ENCODE measurements around the gene SPATA21. TPM values are rescaled to one million over a fixed set of nuclear protein-coding genes. Genes with fewer than 3 reads are reported as not detected.
"Not testable (repeated sequence)": the region's sequence is repeated elsewhere in the genome, so short reads cannot be mapped to it uniquely, and the experiment has no call there.

SPATA21 gene, protein sequence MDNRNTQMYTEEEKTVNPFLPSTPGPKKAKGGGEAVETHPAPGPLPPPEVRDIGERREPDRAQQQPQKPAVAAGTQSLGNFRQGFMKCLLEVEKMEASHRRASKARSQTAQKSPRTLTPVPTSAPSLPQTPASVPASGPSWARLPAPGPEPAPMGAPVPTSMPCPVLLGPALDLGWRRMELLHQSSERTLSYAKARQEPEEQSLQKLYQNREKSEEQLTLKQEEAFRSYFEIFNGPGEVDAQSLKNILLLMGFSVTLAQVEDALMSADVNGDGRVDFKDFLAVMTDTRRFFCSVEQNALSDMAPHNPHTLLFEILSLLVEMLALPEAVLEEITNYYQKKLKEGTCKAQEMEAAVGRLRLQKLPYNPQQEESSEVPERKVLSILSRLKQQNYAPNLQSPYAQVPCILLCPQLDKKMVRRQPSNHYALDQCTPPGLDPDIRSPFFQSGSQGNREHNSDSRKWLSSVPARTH
- total RNA-seq (2014; rRNA removed; shearing (Covaris generic)) (2.6 TPM in 1 of 2 replicates, not detected in the other), polyA plus RNA-seq (2016; fragmentation: Nextera tagmentation; extraction: Ambion mirVana) (not detected in 2 replicates)
- long read RNA-seq, partial matches to known transcripts: 0 of 1 reads
- long read RNA-seq, other reads (novel, unspliced or antisense): 1 of 1 reads

GRCh38 chr1:16436946-16437474 lies at the start of gene SPATA21:
Gene SPATA21, minus strand, starts transcription at chr1:16437424. Its CDS starts 6,053 bp downstream, at chr1:16431371.
- ATAC-seq: no peak
- DNase-seq (ENCODE audit: low spot score): no peak
- Histone ChIP-seq H3K27ac (ENCODE audit: low read depth) (no peak within 1 kb of the TSS), H3F3A (replicated peaks; ENCODE audit: low read depth) (peaks cover 8% of the 10 kb centered on the region), H3K4me2 (no peak within 1 kb of the TSS), H3K4me3 (no peak within 1 kb of the TSS), H4K20me1 (replicated peaks; ENCODE audit: insufficient read depth) (peaks cover 8% of the 10 kb centered on the region; the same call in 1 of the 2 replicates), H3K27me3 (ENCODE audit: insufficient read depth) (peaks cover 4% of the 10 kb centered on the region; the same call in 1 of the 2 replicates), H2AFZ (no peak within 1 kb of the TSS), H3K36me3 (ENCODE audit: insufficient read depth) (no peaks in the 10 kb centered on the region), H3K79me2 (replicated peaks; ENCODE audit: insufficient read depth) (peaks cover 5% of the 10 kb centered on the region), H3K4me1 (ENCODE audit: insufficient read depth) (no peaks in the 10 kb centered on the region; the same call in 1 of the 2 replicates), H3K9me2 (ENCODE audit: insufficient read depth) (no peaks in the 10 kb centered on the region)
- no peak within 1 kb of the TSS for H3K27ac Mint-ChIP-seq
- peaks cover 17% of the 10 kb centered on the region for H3K27me3 Mint-ChIP-seq (ENCODE audit: insufficient read depth, low read depth, poor library complexity)
- no peaks in the 10 kb centered on the region for H3K9me3 Mint-ChIP-seq
- TF ChIP-seq, protein P1, sequence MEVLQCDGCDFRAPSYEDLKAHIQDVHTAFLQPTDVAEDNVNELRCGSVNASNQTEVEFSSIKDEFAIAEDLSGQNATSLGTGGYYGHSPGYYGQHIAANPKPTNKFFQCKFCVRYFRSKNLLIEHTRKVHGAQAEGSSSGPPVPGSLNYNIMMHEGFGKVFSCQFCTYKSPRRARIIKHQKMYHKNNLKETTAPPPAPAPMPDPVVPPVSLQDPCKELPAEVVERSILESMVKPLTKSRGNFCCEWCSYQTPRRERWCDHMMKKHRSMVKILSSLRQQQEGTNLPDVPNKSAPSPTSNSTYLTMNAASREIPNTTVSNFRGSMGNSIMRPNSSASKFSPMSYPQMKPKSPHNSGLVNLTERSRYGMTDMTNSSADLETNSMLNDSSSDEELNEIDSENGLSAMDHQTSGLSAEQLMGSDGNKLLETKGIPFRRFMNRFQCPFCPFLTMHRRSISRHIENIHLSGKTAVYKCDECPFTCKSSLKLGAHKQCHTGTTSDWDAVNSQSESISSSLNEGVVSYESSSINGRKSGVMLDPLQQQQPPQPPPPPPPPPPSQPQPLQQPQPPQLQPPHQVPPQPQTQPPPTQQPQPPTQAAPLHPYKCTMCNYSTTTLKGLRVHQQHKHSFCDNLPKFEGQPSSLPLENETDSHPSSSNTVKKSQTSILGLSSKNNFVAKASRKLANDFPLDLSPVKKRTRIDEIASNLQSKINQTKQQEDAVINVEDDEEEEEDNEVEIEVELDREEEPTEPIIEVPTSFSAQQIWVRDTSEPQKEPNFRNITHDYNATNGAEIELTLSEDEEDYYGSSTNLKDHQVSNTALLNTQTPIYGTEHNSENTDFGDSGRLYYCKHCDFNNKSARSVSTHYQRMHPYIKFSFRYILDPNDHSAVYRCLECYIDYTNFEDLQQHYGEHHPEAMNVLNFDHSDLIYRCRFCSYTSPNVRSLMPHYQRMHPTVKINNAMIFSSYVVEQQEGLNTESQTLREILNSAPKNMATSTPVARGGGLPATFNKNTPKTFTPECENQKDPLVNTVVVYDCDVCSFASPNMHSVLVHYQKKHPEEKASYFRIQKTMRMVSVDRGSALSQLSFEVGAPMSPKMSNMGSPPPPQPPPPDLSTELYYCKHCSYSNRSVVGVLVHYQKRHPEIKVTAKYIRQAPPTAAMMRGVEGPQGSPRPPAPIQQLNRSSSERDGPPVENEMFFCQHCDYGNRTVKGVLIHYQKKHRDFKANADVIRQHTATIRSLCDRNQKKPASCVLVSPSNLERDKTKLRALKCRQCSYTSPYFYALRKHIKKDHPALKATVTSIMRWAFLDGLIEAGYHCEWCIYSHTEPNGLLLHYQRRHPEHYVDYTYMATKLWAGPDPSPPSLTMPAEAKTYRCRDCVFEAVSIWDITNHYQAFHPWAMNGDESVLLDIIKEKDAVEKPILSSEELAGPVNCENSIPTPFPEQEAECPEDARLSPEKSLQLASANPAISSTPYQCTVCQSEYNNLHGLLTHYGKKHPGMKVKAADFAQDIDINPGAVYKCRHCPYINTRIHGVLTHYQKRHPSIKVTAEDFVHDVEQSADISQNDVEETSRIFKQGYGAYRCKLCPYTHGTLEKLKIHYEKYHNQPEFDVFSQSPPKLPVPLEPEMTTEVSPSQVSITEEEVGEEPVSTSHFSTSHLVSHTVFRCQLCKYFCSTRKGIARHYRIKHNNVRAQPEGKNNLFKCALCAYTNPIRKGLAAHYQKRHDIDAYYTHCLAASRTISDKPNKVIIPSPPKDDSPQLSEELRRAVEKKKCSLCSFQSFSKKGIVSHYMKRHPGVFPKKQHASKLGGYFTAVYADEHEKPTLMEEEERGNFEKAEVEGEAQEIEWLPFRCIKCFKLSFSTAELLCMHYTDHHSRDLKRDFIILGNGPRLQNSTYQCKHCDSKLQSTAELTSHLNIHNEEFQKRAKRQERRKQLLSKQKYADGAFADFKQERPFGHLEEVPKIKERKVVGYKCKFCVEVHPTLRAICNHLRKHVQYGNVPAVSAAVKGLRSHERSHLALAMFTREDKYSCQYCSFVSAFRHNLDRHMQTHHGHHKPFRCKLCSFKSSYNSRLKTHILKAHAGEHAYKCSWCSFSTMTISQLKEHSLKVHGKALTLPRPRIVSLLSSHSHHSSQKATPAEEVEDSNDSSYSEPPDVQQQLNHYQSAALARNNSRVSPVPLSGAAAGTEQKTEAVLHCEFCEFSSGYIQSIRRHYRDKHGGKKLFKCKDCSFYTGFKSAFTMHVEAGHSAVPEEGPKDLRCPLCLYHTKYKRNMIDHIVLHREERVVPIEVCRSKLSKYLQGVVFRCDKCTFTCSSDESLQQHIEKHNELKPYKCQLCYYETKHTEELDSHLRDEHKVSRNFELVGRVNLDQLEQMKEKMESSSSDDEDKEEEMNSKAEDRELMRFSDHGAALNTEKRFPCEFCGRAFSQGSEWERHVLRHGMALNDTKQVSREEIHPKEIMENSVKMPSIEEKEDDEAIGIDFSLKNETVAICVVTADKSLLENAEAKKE (CRISPR knock-in tag; IDR thresholded peaks at IDR 0.05): no peak
- TF ChIP-seq JUNB (IDR thresholded peaks at IDR 0.05; ENCODE audit: unreplicated experiment) (no peak), POLR2AphosphoS5 (IDR thresholded peaks at IDR 0.05; ENCODE audit: low read depth) (no peak), EZH2 (IDR thresholded peaks at IDR 0.05; ENCODE audit: low read depth, unreplicated experiment) (no peak), CREB1 (CRISPR knock-in tag; IDR thresholded peaks at IDR 0.05; ENCODE audit: low read depth) (no peak), ZNF114 (CRISPR knock-in tag; IDR thresholded peaks at IDR 0.05) (no peak), NANOG (IDR thresholded peaks at IDR 0.05; ENCODE audit: borderline replicate concordance) (no peak), ETS1 (IDR thresholded peaks at IDR 0.05) (no peak), ZNF331 (CRISPR knock-in tag; IDR thresholded peaks at IDR 0.05; ENCODE audit: low read depth) (no peak), CTCF (conservative IDR thresholded peaks at IDR 0.05; ENCODE audit: low read depth in 2 of 2) (no peak)
- H3K4me1 Mint-ChIP-seq: 0 out of 3 replicates have a peak, but pooled peaks cover 7% of the 10 kb centered on the region
- no peaks in the 10 kb centered on the region for H3K36me3 Mint-ChIP-seq (ENCODE audit: low read depth)
- no peak within 1 kb of the TSS for H3K4me3 Mint-ChIP-seq

DNA sequence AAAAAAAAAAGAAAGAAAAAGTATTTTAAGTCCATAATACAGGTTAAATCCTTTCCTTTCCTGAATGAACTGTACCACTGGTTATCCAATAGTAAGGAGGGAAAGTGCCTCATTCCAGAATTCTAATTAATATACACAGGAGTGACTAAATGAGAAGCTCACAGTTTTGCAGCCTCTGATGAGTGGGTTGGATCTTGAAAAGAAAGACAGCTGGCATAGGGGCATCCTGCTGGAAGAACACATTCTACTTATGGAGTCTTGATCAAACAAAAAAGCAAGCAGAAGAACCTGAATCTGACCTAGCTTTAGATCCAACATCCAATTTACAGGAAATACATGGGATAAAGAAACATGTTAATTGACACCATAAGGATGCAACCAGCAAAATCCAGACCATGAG lies 49.8 kb upstream of the SPATA21 start:
- not testable (repeated sequence) for H3K4me2 ChIP-seq; H3K4me3 Mint-ChIP-seq; H3K27ac Mint-ChIP-seq; H3K4me3 ChIP-seq; H3K79me2 ChIP-seq (replicated peaks; ENCODE audit: insufficient read depth); H3F3A ChIP-seq (replicated peaks; ENCODE audit: low read depth); H2AFZ ChIP-seq; H3K9me3 Mint-ChIP-seq; ATAC-seq; H3K27ac ChIP-seq (ENCODE audit: low read depth); H4K20me1 ChIP-seq (replicated peaks; ENCODE audit: insufficient read depth); H3K9me2 ChIP-seq (ENCODE audit: insufficient read depth); H3K27me3 ChIP-seq (ENCODE audit: insufficient read depth); H3K27me3 Mint-ChIP-seq (ENCODE audit: insufficient read depth, low read depth, poor library complexity); H3K4me1 ChIP-seq (ENCODE audit: insufficient read depth); DNase-seq (ENCODE audit: low spot score); H3K36me3 ChIP-seq (ENCODE audit: insufficient read depth)
- Mint-ChIP-seq H3K36me3 (ENCODE audit: low read depth) (peaks cover 11% of the 10 kb centered on the region), H3K4me1 (peaks cover 11% of the 10 kb centered on the region)
